OCI-LY3 (cell line): Measurements from ENCODE around the gene KCTD5.

Experiments
- CTCF ChIP-seq: fragments of 200-600, 300-600 bp; sonication (generic); IDR thresholded peaks from 2 replicates; pipeline ENCODE4 v1.5.1; 2014; ENCODE audit warnings: antibody characterized with exemption, low read length, low read depth
- EZH2phosphoT487 ChIP-seq: fragments of 200-600 bp; shearing (Covaris generic); IDR thresholded peaks from 2 replicates; pipeline ENCODE4 v1.6.1; 2018; ENCODE audit warnings: antibody characterized with exemption, mixed run types, low read depth

- no peak for TF ChIP-seq CTCF
- TF ChIP-seq EZH2phosphoT487: no peak
Observed at GRCh38 chr16:2707368-2708289, 25.3 kb downstream of the KCTD5 start.
